GM12864 (cell line): ENCODE measurements around the gene TMEM167A.

Experiments used
- DNase-seq: peaks from one replicate; pipeline ENCODE4 v3.0.0-alpha.2; 2011; ENCODE audit warnings: low read depth
- H3K4me3 ChIP-seq: 2 replicates; pipeline ENCODE4 v1.5.1; 2011; ENCODE audit warnings: mild to moderate bottlenecking, low read depth, low read length, control low read depth
- CTCF ChIP-seq: IDR thresholded peaks from 2 replicates; pipeline ENCODE4 v1.5.1; 2011; ENCODE audit warnings: low read depth, mild to moderate bottlenecking, moderate library complexity, low read length, control low read depth, inconsistent platforms; ENCODE audit errors: missing control alignments

TMEM167A gene

DNA sequence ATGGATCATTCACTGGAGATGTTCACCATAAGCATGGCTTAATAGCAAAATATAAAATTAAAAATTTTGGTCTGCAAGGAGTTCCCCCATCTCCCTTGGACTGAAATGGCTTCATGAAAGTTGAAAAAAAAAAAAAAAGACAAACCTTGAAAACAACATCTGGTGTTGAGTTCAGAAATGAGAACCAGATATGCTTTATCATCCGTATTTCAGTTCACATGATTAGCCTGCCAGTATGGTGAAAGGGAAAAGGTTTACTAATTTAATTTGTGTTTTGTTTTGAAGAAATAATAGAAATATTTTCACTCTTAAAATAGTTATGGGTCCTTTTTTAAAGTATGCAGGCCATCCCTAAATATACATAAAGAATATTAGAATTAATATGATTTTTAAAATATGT, 67.8 kb downstream of the TMEM167A start:
- H3K4me3 ChIP-seq, result no peak overlapping the region
- no peak for TF ChIP-seq CTCF
- no peak for DNase-seq

DNA sequence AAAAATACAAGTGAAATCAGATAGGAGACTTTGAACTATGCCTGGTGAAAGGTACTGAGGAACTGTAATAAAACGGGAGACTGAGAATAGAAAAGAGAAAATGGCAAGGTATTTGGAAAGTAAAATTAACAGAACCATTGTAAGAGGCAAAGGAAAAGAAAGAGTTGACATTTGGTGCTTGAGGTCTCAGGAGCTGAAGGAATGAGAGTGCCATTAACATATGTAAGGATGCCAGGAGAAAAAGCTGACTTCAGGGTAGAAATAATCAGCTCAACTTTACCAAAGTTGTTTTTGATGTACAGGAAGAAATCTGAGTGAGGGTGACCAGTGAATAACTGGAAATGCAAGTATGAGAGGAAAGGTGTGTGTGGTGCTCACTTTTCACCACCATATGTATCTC, 69.4 kb downstream of the TMEM167A start:
- no peak overlapping the region for H3K4me3 ChIP-seq
- TF ChIP-seq CTCF, result no peak
- no peak for DNase-seq

DNA sequence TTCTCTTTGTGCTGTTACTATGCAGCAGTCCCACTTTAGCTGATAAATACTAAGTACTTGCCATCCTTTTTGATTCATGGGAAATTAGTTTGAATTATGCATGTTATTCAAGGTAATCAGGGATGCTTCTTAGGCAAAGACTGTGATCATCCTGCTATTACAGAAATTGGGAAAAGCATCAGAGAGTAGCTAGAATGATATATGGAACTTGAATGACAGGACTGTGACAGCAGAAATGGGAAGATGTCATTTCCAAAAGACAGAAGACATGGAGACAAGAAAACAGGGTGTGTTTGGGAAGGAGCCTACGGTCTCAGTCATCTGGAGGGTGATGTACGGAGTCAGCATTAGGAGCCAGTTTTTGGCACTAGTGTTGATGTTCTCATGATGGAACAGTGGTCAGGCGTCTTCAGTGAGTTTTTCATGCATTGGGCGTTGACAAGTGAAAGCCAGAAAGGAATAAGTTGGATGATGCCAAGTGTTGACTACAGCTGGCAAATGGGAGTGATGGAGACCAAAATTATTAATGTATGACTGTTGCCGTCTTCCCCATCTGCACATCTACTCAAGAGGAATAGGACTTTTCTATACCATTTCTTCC, 70.4 kb downstream of the TMEM167A start:
- DNase-seq, result no peak
- no peak for TF ChIP-seq CTCF
- H3K4me3 ChIP-seq, result no peak overlapping the region

DNA sequence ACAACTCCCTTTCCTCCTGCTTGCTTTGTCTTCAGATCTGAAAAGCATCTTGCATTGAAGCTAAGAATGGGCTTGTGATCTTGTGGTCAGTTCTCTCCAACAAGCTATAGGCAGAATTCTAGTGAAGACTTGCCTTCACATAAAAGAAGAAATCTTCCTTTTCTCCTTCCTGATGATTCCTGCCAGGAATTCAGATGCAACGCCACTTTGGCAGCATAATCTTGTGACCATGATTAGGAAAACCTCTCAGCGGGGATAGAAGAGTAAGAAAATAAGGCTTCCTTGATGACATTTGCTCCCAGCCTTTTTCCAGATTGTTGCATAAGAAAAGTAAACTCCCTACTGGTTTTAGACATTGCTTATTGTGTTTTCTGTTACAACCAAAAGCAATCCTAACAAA, 73.4 kb downstream of the TMEM167A start:
- H3K4me3 ChIP-seq, result no peak overlapping the region
- DNase-seq, result no peak
- TF ChIP-seq CTCF, result no peak
